Measurements from ENCODE around the gene PIN1.

Gene PIN1

GRCh38 chr19:9883231-9883758 lies 48.2 kb downstream of the PIN1 start:
- DNase-seq (ENCODE audit: extremely low read depth in 1 of 2, low read depth in 1 of 2), result no peak

DNA sequence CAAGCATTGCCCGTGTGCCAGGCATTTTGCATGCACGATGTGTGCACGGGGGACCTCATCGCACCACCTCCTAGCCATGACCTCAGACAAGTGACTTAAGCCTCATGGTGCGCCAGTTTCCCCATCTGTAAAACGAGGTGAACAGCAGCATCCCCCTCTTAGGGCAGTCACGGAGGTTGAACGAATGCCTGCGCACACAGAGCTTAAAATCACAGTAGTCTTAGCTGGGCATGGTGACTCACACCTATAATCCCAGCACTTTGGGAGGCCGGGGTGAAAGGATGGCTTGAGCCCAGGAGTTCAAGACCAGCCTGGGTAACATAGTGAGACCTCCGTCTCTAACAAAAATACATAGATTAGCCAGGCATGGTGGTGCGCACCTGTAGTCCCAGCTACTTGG lies 48.6 kb downstream of the PIN1 start:
- DNase-seq (ENCODE audit: extremely low read depth in 1 of 2, low read depth in 1 of 2), result no peak

DNA sequence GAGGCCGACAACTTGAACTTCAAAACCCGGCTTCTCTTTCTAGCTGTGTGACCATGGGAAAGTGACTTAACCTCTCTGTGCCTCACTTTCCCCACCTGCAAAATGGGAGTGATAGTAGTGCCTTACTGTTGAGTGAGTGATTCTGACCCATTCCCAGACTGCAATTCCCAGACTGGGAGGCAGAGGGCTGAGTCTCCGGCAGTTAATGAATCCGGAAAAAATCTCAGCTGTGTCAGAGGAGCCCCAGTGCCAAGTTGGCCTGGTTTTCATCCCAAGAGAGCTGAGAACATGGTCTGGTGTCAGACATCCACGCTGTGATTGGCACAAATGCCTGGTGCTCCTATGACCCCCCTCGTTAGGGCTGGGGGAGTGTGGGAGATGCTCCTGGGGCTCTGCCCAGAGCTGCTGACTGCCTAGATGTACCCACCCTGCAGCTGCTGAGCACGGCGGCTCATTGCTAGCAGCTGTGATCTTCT lies 50.0 kb downstream of the PIN1 start:
- DNase-seq (ENCODE audit: extremely low read depth in 1 of 2, low read depth in 1 of 2), result no peak

- DNase-seq (ENCODE audit: extremely low read depth in 1 of 2, low read depth in 1 of 2), result no peak
Measured at GRCh38 chr19:9891609-9892373, 56.7 kb downstream of the PIN1 start.

Data from stimulated activated CD8-positive, alpha-beta memory T cell treated with anti-CD3 and anti-CD28 coated beads, Interleukin-7, amount 100 ng/mL, for 48 hours (primary cell).